GM12878 (cell line): Measurements from ENCODE around the gene PLCB4. TPM values are rescaled to one million over a fixed set of nuclear protein-coding genes. Genes with fewer than 3 reads are reported as not detected.

Experiments used
- ATAC-seq: fragments of 200-7000 bp; cut with Tn5 transposase; 3 replicates; pipeline ENCODE4 v1.9.1; 2020; ENCODE audit warnings: mild to moderate bottlenecking, moderate library complexity
- BruUV-seq: library from RNA; stranded (reverse); fragments of 400-500 nt; replicated peaks from 2 replicates; lab custom pipeline; 2021; lab: Mats Ljungman, UMichigan
- CTCF ChIA-PET: fragments of 300-600 bp; sonication (Branson Sonifier 250); formaldehyde crosslinking; extraction: SDS; loops from one replicate; lab custom pipeline; 2021; ENCODE audit warnings: inconsistent platforms; lab: Yijun Ruan, JAX
- POLR2A ChIA-PET: fragments of 350-600 bp; formaldehyde crosslinking; extraction: SDS; loops from one replicate; lab custom pipeline; 2021; ENCODE audit warnings: inconsistent platforms; lab: Charles Lee
- RAD21 ChIA-PET: fragments of 300-600 bp; sonication (Branson Sonifier 250); formaldehyde crosslinking; loops from one replicate; lab custom pipeline; 2023; ENCODE audit warnings: antibody characterized with exemption; ENCODE audit not compliant: unreplicated experiment; lab: Charles Lee
- SMC1A ChIA-PET: fragments of 300-600 bp; sonication (Branson Sonifier 250); formaldehyde crosslinking; loops from one replicate; lab custom pipeline; 2023; ENCODE audit not compliant: unreplicated experiment, uncharacterized antibody; lab: Charles Lee
- DNase-seq: peaks from one replicate; pipeline ENCODE4 v3.0.0-alpha.2; 2011; ENCODE audit warnings: low read depth, low spot score
- FAIRE-seq: peaks from 3 replicates; lab custom pipeline; 2011; peaks lifted over from hg19 to GRCh38; lab: Jason Lieb, UNC
- H2AFZ ChIP-seq: 2 replicates; pipeline ENCODE4 v1.6.0; 2011; ENCODE audit warnings: low read depth, low read length, control low read depth; ENCODE audit not compliant: control insufficient read depth
- H3K27ac ChIP-seq: 2 replicates; pipeline ENCODE4 v1.5.1; 2011; ENCODE audit warnings: control low read depth; ENCODE audit not compliant: control insufficient read depth, insufficient read depth
- H3K27me3 ChIP-seq, 2 experiments: replicated peaks in 1 of 2; 2 replicates each; pipeline versions ENCODE4 v1.6.0 to v1.6.1; 2011; ENCODE audit warnings: low read length in 1 of 2; ENCODE audit not compliant: control insufficient read depth in 2 of 2, insufficient read depth in 2 of 2
- H3K36me3 ChIP-seq, 2 experiments: 2 replicates each; pipeline ENCODE4 v1.5.1; 2011; ENCODE audit warnings: low read length in 1 of 2; ENCODE audit not compliant: control insufficient read depth in 2 of 2, insufficient read depth in 2 of 2
- H3K4me1 ChIP-seq: 2 replicates; pipeline ENCODE4 v1.6.1; 2011; ENCODE audit warnings: mild to moderate bottlenecking, low read length, moderate library complexity, mixed read lengths; ENCODE audit not compliant: control insufficient read depth, insufficient read depth
- H3K4me2 ChIP-seq: 2 replicates; pipeline ENCODE4 v1.6.0; 2011; ENCODE audit warnings: control low read depth; ENCODE audit not compliant: control insufficient read depth, insufficient read depth
- H3K4me3 ChIP-seq: fragments of 200-600 bp; sonication (generic); 2 replicates; pipeline ENCODE4 v1.5.1; 2016
- H3K79me2 ChIP-seq: 2 replicates; pipeline ENCODE4 v1.6.0; 2011; ENCODE audit warnings: low read length; ENCODE audit not compliant: control insufficient read depth, insufficient read depth
- H3K9ac ChIP-seq: 2 replicates; pipeline ENCODE4 v1.8.0; 2011; ENCODE audit warnings: low read length, control low read depth, mixed read lengths; ENCODE audit not compliant: control insufficient read depth, insufficient read depth
- H3K9me3 ChIP-seq: replicated peaks from 3 replicates; pipeline ENCODE4 v1.5.1; 2011; ENCODE audit warnings: mild to moderate bottlenecking, low read length; ENCODE audit not compliant: control insufficient read depth, insufficient read depth
- H4K20me1 ChIP-seq: 2 replicates; pipeline ENCODE4 v1.6.0; 2011; ENCODE audit not compliant: control insufficient read depth, insufficient read depth
- BHLHE40 ChIP-seq, 2 experiments: fragments of 450-650 bp in 1 of 2; IDR thresholded peaks; 2 replicates each; pipeline ENCODE4 v1.6.1; 2011 to 2017; ENCODE audit warnings: low read depth in 2 of 2, borderline replicate concordance in 1 of 2, improper control_type of control experiment in 1 of 2, low read length in 1 of 2, mild to moderate bottlenecking in 1 of 2
- CREB1 ChIP-seq: IDR thresholded peaks from 2 replicates; pipeline ENCODE4 v1.6.1; 2012; ENCODE audit warnings: low read depth, mild to moderate bottlenecking, inconsistent platforms
- DPF2 ChIP-seq: fragments of 450-650 bp; IDR thresholded peaks from 2 replicates; pipeline ENCODE4 v1.6.1; 2017; ENCODE audit warnings: mild to moderate bottlenecking
- FOXM1 ChIP-seq: IDR thresholded peaks from 2 replicates; pipeline ENCODE4 v1.6.1; 2012; ENCODE audit warnings: low read depth, mild to moderate bottlenecking, inconsistent platforms, low read length, moderate library complexity
- GABPA ChIP-seq: IDR thresholded peaks from 2 replicates; pipeline ENCODE4 v1.6.1; 2014; ENCODE audit warnings: antibody characterized with exemption, low read depth, mild to moderate bottlenecking, inconsistent platforms
- IKZF2 ChIP-seq, 2 experiments: fragments of 450-650 bp; IDR thresholded peaks; 2 replicates each; pipeline ENCODE4 v1.6.1; 2017; ENCODE audit warnings: mild to moderate bottlenecking in 2 of 2, moderate library complexity in 2 of 2
- NFYA ChIP-seq: IDR thresholded peaks from 2 replicates; pipeline ENCODE4 v1.6.1; 2011; ENCODE audit warnings: low read depth, mild to moderate bottlenecking, low read length, improper control_type of control experiment, borderline replicate concordance
- RELA ChIP-seq: fragments of 450-650 bp; IDR thresholded peaks from 2 replicates; pipeline ENCODE4 v1.8.0; 2014; ENCODE audit warnings: borderline replicate concordance; ENCODE audit not compliant: partially characterized antibody
- RFX5 ChIP-seq: IDR thresholded peaks from 2 replicates; pipeline ENCODE4 v1.6.1; 2011; ENCODE audit warnings: low read depth, low read length, improper control_type of control experiment
- SIX5 ChIP-seq: IDR thresholded peaks from 2 replicates; pipeline ENCODE4 v1.6.1; 2011; ENCODE audit warnings: mild to moderate bottlenecking, low read depth, low read length, moderate library complexity; ENCODE audit not compliant: severe bottlenecking
- SMAD5 ChIP-seq: IDR thresholded peaks from 2 replicates; pipeline ENCODE4 v1.6.1; 2016; ENCODE audit warnings: antibody characterized with exemption, low read depth
- SREBF1 ChIP-seq: IDR thresholded peaks from 2 replicates; pipeline ENCODE4 v1.6.1; 2012; ENCODE audit warnings: mild to moderate bottlenecking, low read length
- TCF7 ChIP-seq: IDR thresholded peaks from 2 replicates; pipeline ENCODE4 v1.6.1; 2014; ENCODE audit warnings: antibody characterized with exemption, borderline replicate concordance
- WGBS: methylation state at CpG from one replicate; pipeline ENCODE4 v1.1.6; 2016; ENCODE audit warnings: low lambda C conversion rate; ENCODE audit not compliant: insufficient replicate concordance, insufficient coverage; ENCODE audit errors: missing lambda C conversion rate; 5-methylcytosine and 5-hydroxymethylcytosine counted together
- in situ Hi-C: fragments of 300-500 bp; cut with MboI; formaldehyde crosslinking; loops from 9 replicates; pipeline ENCODE4 v1.14.3; 2018; ENCODE audit warnings: mixed read lengths
- intact Hi-C: fragments of 100-400 bp; cut with micrococcal nuclease; formaldehyde crosslinking; loops from one replicate; pipeline ENCODE4 v1.14.2; 2022; ENCODE audit not compliant: unreplicated experiment
- polyA plus RNA-seq, 11 experiments: library from polyadenylated mRNA; depleted of rRNA in 4 of 11; unstranded in 6 of 11; stranded (reverse) in 5 of 11; fragments of >200 nt; fragmentation: Nextera tagmentation in 4 of 11; fragmentation: Illumina TruSeq in 1 of 11; extraction: Ambion mirVana in 4 of 11; extraction: Trizol in 1 of 11; gene quantifications; 1 replicate in 1 of 11; 2 replicates in 10 of 11; pipeline versions ENCODE4 v1.2.1 to v1.2.3, GENCODE V29; 2011 to 2016; ENCODE audit warnings: inconsistent platforms in 2 of 11, missing spikeins in 2 of 11, low read depth in 1 of 11
- total RNA-seq, 4 experiments: library from RNA; depleted of rRNA in 3 of 4; stranded (reverse); fragments of >200 nt in 3 of 4; fragmentation: Illumina TruSeq in 1 of 4; extraction: Trizol in 1 of 4; gene quantifications; 2 replicates each; pipeline versions ENCODE4 v1.2.1 to v1.2.3, GENCODE V29; 2013 to 2021
- TF ChIP-seq, protein P1 (sequence below): IDR thresholded peaks from 2 replicates; pipeline ENCODE4 v1.6.1; 2012; ENCODE audit warnings: improper control_type of control experiment, low read depth, low read length; ENCODE audit not compliant: insufficient replicate concordance
- TF ChIP-seq, protein P2 (sequence below): IDR thresholded peaks from 2 replicates; pipeline ENCODE4 v1.6.1; 2011; ENCODE audit warnings: borderline replicate concordance, low read depth, mild to moderate bottlenecking, moderate library complexity, low read length; ENCODE audit not compliant: insufficient read depth, poor library complexity, severe bottlenecking

Gene PLCB4
- total and polyA plus RNA-seq, 10 of the 15 experiments (the other 5 are each of a cell fraction or from before 2014, with no cell fraction given), result not detected

DNA sequence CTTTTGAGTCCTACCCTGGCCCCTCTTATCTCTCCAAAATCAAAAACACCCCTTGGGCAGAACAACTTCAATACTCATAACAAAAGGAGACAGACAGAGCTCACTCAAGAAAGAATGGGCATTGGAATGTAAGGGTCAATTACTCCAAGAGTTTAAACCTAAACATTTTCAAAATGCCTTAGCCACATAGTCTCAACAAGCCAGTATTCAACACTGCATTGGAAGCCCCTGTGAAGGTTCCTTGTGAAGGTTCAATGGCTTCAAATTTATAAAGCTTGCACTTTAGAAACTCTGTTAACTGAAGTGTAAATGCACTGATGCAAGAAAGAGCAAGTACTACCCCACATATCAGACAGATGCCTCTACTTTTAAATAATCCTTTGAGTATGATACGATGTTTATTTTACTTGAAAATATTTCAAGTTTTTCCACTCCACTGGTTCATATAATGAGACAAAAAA is 306.4 kb downstream of the PLCB4 start (continued):
- TF ChIP-seq, protein P1, sequence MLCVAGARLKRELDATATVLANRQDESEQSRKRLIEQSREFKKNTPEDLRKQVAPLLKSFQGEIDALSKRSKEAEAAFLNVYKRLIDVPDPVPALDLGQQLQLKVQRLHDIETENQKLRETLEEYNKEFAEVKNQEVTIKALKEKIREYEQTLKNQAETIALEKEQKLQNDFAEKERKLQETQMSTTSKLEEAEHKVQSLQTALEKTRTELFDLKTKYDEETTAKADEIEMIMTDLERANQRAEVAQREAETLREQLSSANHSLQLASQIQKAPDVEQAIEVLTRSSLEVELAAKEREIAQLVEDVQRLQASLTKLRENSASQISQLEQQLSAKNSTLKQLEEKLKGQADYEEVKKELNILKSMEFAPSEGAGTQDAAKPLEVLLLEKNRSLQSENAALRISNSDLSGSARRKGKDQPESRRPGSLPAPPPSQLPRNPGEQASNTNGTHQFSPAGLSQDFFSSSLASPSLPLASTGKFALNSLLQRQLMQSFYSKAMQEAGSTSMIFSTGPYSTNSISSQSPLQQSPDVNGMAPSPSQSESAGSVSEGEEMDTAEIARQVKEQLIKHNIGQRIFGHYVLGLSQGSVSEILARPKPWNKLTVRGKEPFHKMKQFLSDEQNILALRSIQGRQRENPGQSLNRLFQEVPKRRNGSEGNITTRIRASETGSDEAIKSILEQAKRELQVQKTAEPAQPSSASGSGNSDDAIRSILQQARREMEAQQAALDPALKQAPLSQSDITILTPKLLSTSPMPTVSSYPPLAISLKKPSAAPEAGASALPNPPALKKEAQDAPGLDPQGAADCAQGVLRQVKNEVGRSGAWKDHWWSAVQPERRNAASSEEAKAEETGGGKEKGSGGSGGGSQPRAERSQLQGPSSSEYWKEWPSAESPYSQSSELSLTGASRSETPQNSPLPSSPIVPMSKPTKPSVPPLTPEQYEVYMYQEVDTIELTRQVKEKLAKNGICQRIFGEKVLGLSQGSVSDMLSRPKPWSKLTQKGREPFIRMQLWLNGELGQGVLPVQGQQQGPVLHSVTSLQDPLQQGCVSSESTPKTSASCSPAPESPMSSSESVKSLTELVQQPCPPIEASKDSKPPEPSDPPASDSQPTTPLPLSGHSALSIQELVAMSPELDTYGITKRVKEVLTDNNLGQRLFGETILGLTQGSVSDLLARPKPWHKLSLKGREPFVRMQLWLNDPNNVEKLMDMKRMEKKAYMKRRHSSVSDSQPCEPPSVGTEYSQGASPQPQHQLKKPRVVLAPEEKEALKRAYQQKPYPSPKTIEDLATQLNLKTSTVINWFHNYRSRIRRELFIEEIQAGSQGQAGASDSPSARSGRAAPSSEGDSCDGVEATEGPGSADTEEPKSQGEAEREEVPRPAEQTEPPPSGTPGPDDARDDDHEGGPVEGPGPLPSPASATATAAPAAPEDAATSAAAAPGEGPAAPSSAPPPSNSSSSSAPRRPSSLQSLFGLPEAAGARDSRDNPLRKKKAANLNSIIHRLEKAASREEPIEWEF, result no peak
- no peak for TF ChIP-seq SREBF1
- TF ChIP-seq, protein P2, sequence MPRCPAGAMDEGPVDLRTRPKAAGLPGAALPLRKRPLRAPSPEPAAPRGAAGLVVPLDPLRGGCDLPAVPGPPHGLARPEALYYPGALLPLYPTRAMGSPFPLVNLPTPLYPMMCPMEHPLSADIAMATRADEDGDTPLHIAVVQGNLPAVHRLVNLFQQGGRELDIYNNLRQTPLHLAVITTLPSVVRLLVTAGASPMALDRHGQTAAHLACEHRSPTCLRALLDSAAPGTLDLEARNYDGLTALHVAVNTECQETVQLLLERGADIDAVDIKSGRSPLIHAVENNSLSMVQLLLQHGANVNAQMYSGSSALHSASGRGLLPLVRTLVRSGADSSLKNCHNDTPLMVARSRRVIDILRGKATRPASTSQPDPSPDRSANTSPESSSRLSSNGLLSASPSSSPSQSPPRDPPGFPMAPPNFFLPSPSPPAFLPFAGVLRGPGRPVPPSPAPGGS, result no peak
- TF ChIP-seq, all 136 proteins: peak for 0

DNA sequence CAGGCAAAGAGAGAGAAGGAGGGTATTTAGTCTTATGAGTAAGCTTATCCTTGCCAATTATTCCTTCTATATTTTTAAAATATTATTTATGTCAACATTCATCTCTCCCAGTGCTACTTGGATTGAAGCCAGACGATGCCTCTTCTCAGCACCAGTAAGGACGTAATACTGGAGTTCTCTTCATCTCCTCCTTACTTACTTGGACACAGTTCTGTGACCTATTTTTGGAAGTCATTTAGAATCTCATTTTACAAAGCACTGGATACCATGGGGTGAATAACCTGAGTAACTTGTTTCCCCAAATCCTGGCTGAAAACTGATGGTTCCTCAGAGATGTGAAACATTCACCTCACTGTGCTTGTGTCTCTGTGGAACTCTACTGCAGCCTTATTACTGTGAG is 308.1 kb downstream of the PLCB4 start:
- no TSS peak for BruUV-seq

More for the DNA sequence above, 308.1 kb downstream of the PLCB4 start:
- ChIA-PET SMC1A (no interaction called here), RAD21 (no interaction called here), CTCF (no interaction called here), POLR2A (no interaction called here)
- H2AFZ ChIP-seq, result no peak overlapping the region
- H3K36me3 ChIP-seq, result no peaks in the 10 kb centered on the region
- in situ Hi-C loops (no loop called here), intact Hi-C loops (no loop called here)
- no peaks in the 10 kb centered on the region for H3K79me2 ChIP-seq
- H3K4me2 ChIP-seq, result no peak overlapping the region
- no peak for FAIRE-seq
- no peaks in the 10 kb centered on the region for H3K9me3 ChIP-seq
- no peak for ATAC-seq
- peaks cover 1 to 3% of the 10 kb centered on the region in 2 experiments; a peak in 2 of 4 replicates for H3K27me3 ChIP-seq
- H3K27ac ChIP-seq, result no peak overlapping the region
- H4K20me1 ChIP-seq, result no peaks in the 10 kb centered on the region
- H3K4me1 ChIP-seq, result no peaks in the 10 kb centered on the region
- no peak for DNase-seq
- no peak overlapping the region for H3K4me3 ChIP-seq
- 11% methylated on average over 2 of the region's 2 CpGs for WGBS
- H3K9ac ChIP-seq, result no peak overlapping the region
- no peak for TF ChIP-seq CREB1
- TF ChIP-seq IKZF2 (IDR thresholded peaks at IDR 0.05), result no peak
- no peak for TF ChIP-seq FOXM1
- TF ChIP-seq SMAD5, result no peak
- no peak for TF ChIP-seq GABPA
- TF ChIP-seq RFX5, result no peak
- TF ChIP-seq BHLHE40 (IDR thresholded peaks at IDR 0.05; ENCODE audit: borderline replicate concordance in 1 of 2, low read depth in 2 of 2, low read length in 1 of 2), result no peak
- no peak for TF ChIP-seq TCF7
- no peak for TF ChIP-seq RELA
- no peak for TF ChIP-seq NFYA
- no peak for TF ChIP-seq SIX5
- TF ChIP-seq DPF2, result no peak
